Aorta (tissue), 5 donors: ENCODE results near the gene PYCARD. TPM values are rescaled to one million over a fixed set of nuclear protein-coding genes. Genes with fewer than 3 reads are reported as not detected.
"Not testable (repeated sequence)": the region's sequence is repeated elsewhere in the genome, so short reads cannot be mapped to it uniquely, and the experiment has no call there.

Experiments used
- ATAC-seq: fragments of 200-7000 bp; cut with Tn5 transposase; one replicate; pipeline ENCODE4 v1.9.1; 2022; ENCODE audit warnings: moderate library complexity; ENCODE audit not compliant: low FRiP score
- DNase-seq, 2 donors: peaks; one replicate each; pipeline ENCODE4 v3.0.0-alpha.2; 2020
- H3K27ac ChIP-seq, 2 donors: one replicate each; pipeline ENCODE4 v1.5.1; 2013; ENCODE audit warnings: low read length in 2 of 2, mild to moderate bottlenecking in 2 of 2, moderate library complexity in 2 of 2, control low read depth in 1 of 2, inconsistent platforms in 1 of 2, low read depth in 1 of 2
- H3K27me3 ChIP-seq, 2 donors: one replicate each; pipeline ENCODE4 v1.6.1; 2013; ENCODE audit warnings: control low read depth in 1 of 2, low read length in 1 of 2, mild to moderate bottlenecking in 1 of 2, moderate library complexity in 1 of 2; ENCODE audit not compliant: insufficient read depth in 2 of 2, control insufficient read depth in 1 of 2
- H3K36me3 ChIP-seq, 2 donors: one replicate each; pipeline ENCODE4 v1.6.1; 2013; ENCODE audit warnings: control low read depth in 1 of 2, low read length in 1 of 2, mild to moderate bottlenecking in 1 of 2; ENCODE audit not compliant: insufficient read depth in 2 of 2, control insufficient read depth in 1 of 2
- H3K4me1 ChIP-seq, 2 donors: one replicate each; pipeline ENCODE4 v1.6.1; 2013; ENCODE audit warnings: low read length in 2 of 2, control low read depth in 1 of 2, mild to moderate bottlenecking in 1 of 2, moderate library complexity in 1 of 2; ENCODE audit not compliant: insufficient read depth in 2 of 2, control insufficient read depth in 1 of 2
- H3K4me3 ChIP-seq, 2 donors: one replicate each; pipeline ENCODE4 v1.5.1; 2013; ENCODE audit warnings: low read length in 2 of 2, control low read depth in 1 of 2, mild to moderate bottlenecking in 1 of 2
- H3K9me3 ChIP-seq: one replicate; pipeline ENCODE4 v1.6.1; 2013; ENCODE audit warnings: mild to moderate bottlenecking, low read length; ENCODE audit not compliant: control insufficient read depth
- WGBS, 2 donors: extraction: QIAGEN DNeasy Blood & Tissue Kit; methylation state at CpG; one replicate each; pipeline ENCODE4 v1.1.7; 2013; 5-methylcytosine and 5-hydroxymethylcytosine counted together
- intact Hi-C, 2 donors: fragments of 100-400 bp; cut with DNase I; formaldehyde crosslinking; loops; one replicate each; pipeline versions ENCODE4 v1.14.2 to v1.15.0; 2022
- polyA plus RNA-seq, 2 donors: library from polyadenylated mRNA; stranded (reverse); fragments of 200-250 nt; gene quantifications; one replicate each; pipeline ENCODE4 v1.2.3, GENCODE V29; 2013
- total RNA-seq, 2 donors: library from RNA; stranded (reverse); fragmentation: NEBNext Ultra II Directional; extraction: Animal tissue kit (Norgen Biotek cat#: 25700); gene quantifications; one replicate each; pipeline ENCODE4 v1.2.1, GENCODE V29; 2021
- donor health status: healthy with polysubstance abuse.
- donor health status: Bipolar disorder and iron deficiency.
- donor health status: DM: no; HTN: no; CAD: no.
- donor health status: DM: no; HTN: no; CAD: no.
- donor health status: DM: yes; HTN: yes; CAD: no.

PYCARD gene
- total and polyA plus RNA-seq, 4 donors: 13.3 to 52.7 (median 19.3) TPM

DNA sequence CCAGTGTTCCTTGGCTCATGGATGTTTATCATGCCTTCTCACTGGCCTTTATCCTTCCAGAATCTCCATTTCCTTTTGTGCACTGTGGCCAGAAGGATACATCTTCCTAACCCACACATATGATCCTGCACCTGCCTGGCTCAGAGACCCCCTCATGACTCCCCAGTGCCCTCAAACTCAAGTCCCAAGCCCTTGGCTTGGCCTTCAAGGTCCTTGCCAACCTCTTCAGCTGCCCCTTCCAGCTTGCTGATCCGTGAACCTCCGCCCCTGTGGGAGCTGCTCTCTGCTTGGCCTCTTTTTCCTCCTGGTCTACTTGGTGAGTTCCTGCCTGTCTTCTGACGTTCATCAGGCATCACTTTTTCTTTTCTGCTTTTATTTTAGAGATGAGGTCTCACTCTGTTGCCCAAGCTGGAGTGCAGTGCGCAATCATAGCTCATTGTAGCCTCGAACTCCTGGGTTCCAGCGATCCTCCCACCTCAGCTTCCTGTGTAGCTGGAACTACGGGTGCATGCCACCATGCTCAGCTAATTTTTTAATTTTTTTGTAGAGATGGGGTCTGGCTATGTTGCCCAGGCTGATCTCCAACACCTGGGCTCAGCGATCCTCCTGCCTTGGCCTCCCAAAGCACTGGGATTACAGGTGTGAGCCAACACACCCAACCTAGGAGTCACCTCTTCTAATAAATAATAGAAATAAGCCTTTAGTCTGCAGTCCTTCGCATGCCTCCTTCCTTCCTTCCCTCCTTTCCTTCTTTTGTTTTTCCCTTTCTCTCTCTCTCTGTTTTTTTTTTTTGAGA, 2.5 kb upstream of the PYCARD start:
- intact Hi-C loops: no loop called here
- Histone ChIP-seq H3K36me3 (no peaks in the 10 kb centered on the region), H3K4me3 (no peak overlapping the region), H3K9me3 (no peaks in the 10 kb centered on the region), H3K27ac (no peak overlapping the region), H3K27me3 (no peaks in the 10 kb centered on the region), H3K4me1 (no peaks in the 10 kb centered on the region)
- ATAC-seq (no peak), DNase-seq (peak; percentile 16 to 18)
- 86 to 91% methylated on average over 9 of the region's 9 CpGs for WGBS, 2 donors

DNA sequence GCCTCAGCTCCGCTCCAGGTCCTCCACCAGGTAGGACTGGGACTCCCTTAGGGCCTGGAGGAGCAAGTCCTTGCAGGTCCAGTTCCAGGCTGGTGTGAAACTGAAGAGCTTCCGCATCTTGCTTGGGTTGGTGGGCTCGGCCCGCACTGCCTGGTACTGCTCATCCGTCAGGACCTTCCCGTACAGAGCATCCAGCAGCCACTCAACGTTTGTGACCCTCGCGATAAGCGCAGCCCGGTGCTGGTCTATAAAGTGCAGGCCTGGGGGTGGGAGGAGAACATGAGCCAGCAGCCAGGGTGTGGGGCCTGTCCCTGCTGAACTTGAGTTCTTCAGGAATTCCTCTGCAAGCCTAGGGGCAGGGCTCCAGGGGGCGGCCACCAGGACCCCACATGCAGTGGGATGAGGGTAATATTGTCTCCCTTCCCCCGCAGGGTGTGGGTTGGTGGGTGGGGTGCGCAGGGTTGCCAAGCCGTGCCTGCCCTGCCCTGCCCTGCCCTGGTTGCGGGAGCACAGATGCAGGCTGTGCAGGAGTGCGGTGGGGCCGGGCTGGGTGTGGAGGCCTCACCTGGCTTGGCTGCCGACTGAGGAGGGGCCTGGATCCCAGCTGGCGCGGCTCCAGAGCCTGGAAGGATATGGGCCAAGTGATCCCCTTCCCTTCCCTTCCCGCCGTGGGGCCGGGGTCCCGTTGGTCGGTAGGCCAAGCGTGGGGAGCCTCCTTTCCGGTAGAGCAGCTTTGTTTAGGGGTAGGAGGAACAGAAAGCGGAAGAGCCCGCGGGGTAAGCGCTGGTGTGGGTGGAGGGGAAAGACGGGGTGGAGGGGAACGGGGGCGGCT, 762 bp downstream of the PYCARD start:
- DNase-seq (peak; percentile 64 to 80), ATAC-seq (peak; percentile 65)
- no peaks in the 10 kb centered on the region for H3K9me3 ChIP-seq
- intact Hi-C loops: no loop called here
- H3K36me3 ChIP-seq: no peaks in the 10 kb centered on the region
- no peaks in the 10 kb centered on the region for H3K27me3 ChIP-seq
- no peak overlapping the region for H3K27ac ChIP-seq
- WGBS, 2 donors: 17 to 18% methylated on average over 31 to 35 of the region's 35 CpGs
- H3K4me1 ChIP-seq: no peaks in the 10 kb centered on the region
- H3K4me3 ChIP-seq: peak overlapping the region in 1 of 2 donors; percentile 5

DNA sequence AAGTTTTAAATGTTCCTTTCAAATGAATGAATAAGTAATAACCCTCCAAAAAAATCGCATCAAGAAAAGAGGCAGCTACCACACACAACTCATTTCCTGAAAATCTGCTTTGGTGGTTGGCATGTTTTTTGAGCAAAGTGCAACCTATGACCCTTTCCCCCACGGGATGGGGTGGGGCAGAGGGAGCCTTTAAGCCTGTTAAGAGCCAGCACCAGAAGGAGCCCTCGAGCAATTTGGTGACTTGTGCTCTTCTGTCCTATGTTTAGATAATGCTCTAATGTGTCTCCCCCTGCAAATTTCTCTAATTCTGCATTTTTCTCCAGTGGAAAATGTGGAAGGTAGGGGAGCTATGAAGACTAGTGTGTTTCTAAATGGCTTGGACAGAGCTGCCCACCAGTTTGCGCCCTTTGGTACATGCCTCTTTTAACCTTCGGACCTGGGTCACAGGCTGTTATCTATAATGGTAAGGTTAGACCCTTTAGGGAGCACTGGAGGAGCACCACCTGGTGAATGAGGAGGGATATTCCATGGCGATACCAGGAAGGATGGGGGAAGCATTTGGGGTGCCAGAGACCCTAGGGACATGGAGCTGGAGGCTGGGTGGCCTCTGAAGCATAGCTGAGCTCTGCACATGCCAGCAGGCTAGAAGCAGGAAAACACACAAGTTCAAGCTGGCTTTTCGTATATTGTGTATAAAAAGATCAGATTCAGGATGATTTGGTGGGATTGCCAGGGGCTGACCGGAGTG, 1.6 kb downstream of the PYCARD start:
- H3K27ac ChIP-seq: no peak overlapping the region
- H3K27me3 ChIP-seq: no peaks in the 10 kb centered on the region
- 61 to 65% methylated on average over 8 of the region's 8 CpGs for WGBS, 2 donors
- DNase-seq (peak; percentile 44 to 68), ATAC-seq (no peak)
- no peaks in the 10 kb centered on the region for H3K4me1 ChIP-seq
- no peak overlapping the region for H3K4me3 ChIP-seq
- H3K9me3 ChIP-seq: no peaks in the 10 kb centered on the region
- no peaks in the 10 kb centered on the region for H3K36me3 ChIP-seq
- intact Hi-C loops: no loop called here

DNA sequence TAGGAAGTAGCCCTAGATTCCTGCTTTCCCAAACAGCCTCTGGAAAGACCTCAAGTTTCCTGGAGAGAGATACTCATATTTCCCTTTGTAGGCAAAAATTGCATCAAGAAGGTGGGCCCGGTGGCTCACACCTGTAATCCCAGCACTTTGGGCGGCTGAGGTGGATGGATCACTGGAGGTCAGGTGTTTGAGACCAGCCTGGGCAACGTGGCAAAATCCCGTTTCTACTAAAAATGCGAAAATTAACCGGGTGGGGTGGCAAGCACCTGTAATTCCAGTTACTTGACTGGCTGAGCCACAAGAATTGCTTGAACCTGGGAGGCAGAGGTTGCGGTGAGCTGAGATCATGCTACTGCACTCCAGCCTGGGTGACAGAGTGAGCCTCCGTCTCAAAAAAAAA, 2.4 kb downstream of the PYCARD start:
- intact Hi-C loops, H3K9me3 ChIP-seq, H3K4me1 ChIP-seq, H3K4me3 ChIP-seq, H3K36me3 ChIP-seq, H3K27me3 ChIP-seq, ATAC-seq, H3K27ac ChIP-seq: not testable (repeated sequence)
- DNase-seq: peak; percentile 15 to 46
- 90 to 92% methylated on average over 8 of the region's 8 CpGs for WGBS, 2 donors

DNA sequence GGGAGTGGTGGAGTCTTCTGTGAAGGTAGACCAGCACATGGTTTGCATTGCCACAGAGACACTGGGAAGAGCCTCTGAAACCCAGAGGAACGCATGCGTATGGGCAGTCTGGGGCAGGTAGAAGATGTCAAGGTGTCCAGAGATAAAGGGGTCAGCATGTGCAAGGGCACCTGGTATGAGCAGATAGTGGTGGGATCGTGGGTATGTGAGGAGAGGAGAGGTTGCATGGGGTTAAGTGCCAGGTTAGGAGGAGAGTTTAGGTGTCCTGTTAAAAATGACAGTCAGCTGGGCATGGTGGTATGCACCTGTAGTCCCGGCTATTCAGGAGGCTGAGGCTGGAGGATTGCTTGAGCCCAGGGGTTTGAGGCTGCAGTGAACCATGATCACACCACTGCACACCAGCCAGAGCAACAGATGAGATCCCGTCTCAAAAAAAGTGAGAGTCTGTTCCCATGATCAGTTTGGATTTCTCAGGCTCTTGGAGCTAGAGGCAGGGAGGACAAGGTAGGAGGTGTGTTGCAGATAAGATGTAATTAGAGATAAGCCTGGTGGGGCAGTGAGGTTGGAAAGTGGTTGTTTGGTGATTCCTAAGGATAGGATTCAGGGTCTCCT, 3.0 kb downstream of the PYCARD start:
- Histone ChIP-seq H3K36me3 (no peaks in the 10 kb centered on the region), H3K4me1 (no peaks in the 10 kb centered on the region)

DNA sequence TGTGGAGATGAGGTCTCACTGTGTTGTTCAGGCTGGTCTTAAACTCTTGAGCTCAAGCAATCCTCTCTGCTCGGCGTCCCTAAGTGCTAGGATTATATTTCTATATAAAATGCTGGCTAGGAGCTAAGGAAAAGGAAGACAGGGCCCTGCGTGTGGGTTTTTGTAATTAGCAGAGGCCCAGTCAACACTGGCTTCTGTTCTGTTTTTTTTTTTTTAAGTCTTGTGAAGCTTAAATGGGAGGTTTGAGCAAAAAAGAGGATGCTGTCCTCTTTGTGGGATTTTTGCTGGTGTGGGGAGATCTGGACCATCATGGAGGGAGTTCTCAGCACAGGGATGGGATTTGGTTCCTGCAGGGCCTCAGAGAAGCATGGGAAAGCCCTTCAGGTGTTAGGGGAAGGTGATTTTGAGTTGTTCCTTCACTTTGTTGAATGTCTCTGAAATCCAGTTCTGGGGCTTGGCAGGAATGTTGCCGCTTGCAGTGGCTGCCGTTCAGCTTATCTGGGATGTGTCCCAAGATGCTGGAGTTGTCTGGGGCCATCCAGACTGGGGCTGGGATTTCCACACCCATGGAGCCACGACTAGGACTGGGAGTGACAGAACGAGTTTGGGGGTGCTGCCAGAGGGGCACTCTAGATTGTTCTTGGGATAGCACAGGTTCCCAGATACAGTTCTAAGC, 4.2 kb downstream of the PYCARD start:
- H3K36me3 ChIP-seq: peaks cover 0 to 3% of the 10 kb centered on the region in 2 donors
- no peaks in the 10 kb centered on the region for H3K4me1 ChIP-seq
- no peak overlapping the region for H3K4me3 ChIP-seq
- intact Hi-C loops: no loop called here
- no peaks in the 10 kb centered on the region for H3K9me3 ChIP-seq
- WGBS, 2 donors: 51 to 59% methylated on average over 7 of the region's 7 CpGs
- ATAC-seq: no peak
- DNase-seq: peak; percentile 36 to 67
- H3K27me3 ChIP-seq: no peaks in the 10 kb centered on the region
- no peak overlapping the region for H3K27ac ChIP-seq

More for the DNA sequence above, 3.0 kb downstream of the PYCARD start:
- no peak overlapping the region for H3K27ac ChIP-seq
- intact Hi-C loops: no loop called here
- DNase-seq (peak; percentile 5 to 19), ATAC-seq (no peak)
- no peaks in the 10 kb centered on the region for H3K27me3 ChIP-seq
- no peak overlapping the region for H3K4me3 ChIP-seq
- no peaks in the 10 kb centered on the region for H3K9me3 ChIP-seq
- 88 to 92% methylated on average over 5 of the region's 5 CpGs for WGBS, 2 donors

DNA sequence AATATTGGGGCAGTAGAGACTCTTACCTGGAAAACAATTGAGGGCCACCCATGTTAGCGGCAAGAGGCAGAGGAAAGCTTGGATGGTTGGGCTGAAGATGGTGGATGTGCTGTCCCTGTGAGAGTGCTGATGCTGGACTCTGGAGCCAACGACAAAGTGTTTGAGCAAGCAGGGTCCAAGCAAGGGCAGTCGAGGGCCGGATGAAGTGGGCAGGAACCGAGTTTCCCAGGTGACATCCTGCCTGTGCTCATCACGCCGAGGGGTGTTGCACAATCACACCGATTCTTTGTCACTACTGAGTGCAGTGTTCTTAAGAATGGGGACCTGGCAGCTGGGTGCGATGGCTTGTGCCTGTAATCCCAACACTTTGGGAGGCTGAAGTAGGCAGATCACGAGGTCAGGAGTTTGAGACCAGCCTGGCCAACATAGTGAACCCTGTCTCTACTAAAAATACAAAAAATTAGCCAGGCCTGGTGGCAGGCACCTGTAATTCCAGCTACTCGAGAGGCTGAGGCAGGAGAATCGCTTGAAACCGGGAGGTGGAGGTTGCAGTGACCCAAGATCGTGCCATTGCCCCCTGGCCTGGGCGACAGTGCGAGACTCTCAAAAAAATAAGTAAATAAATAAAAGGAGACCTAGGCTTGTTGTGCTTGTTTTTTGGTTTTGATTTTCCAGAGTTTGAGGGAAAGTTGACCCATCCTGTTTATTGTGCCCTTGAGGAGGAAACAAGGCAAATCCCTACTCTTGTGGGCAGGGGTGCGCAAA, 6.1 kb downstream of the PYCARD start:
- no peak overlapping the region for H3K4me3 ChIP-seq
- H3K27me3 ChIP-seq: no peaks in the 10 kb centered on the region
- DNase-seq (peak; percentile 21 to 67), ATAC-seq (no peak)
- H3K36me3 ChIP-seq: peaks cover 4 to 5% of the 10 kb centered on the region in 2 donors
- no peaks in the 10 kb centered on the region for H3K9me3 ChIP-seq
- intact Hi-C loops: no loop called here
- no peaks in the 10 kb centered on the region for H3K4me1 ChIP-seq
- WGBS, 2 donors: 90 to 91% methylated on average over 17 of the region's 17 CpGs
- no peak overlapping the region for H3K27ac ChIP-seq
